Measurements from ENCODE around the gene WNT6.

The WNT6 gene

GRCh38 chr2:218872645-218873358 is 13.2 kb downstream of the WNT6 start:
- FAIRE-seq: no peak
- TF ChIP-seq PAX5 (IDR thresholded peaks at IDR 0.05; ENCODE audit: insufficient read depth, low read length, severe bottlenecking) (no peak), POLR2A (IDR thresholded peaks at IDR 0.05; ENCODE audit: low read depth, low read length) (no peak), SPI1 (IDR thresholded peaks at IDR 0.05; ENCODE audit: low read depth, low read length) (no peak)
- no peak for DNase-seq (ENCODE audit: insufficient read length, low spot score)

GRCh38 chr2:218873359-218874194 is 14.0 kb downstream of the WNT6 start:
- TF ChIP-seq SPI1 (IDR thresholded peaks at IDR 0.05; ENCODE audit: low read depth, low read length) (no peak), PAX5 (IDR thresholded peaks at IDR 0.05; ENCODE audit: insufficient read depth, low read length, severe bottlenecking) (no peak), TAF1 (IDR thresholded peaks at IDR 0.05; ENCODE audit: low read depth, low read length) (no peak), POLR2AphosphoS5 (IDR thresholded peaks at IDR 0.05; ENCODE audit: low read depth, low read length) (no peak), POLR2A (IDR thresholded peaks at IDR 0.05; ENCODE audit: low read depth, low read length) (no peak), POU2F2 (IDR thresholded peaks at IDR 0.05; ENCODE audit: low read depth, low read length) (no peak)
- DNase-seq (ENCODE audit: insufficient read length, low spot score) (no peak), FAIRE-seq (peak; percentile 70)

- no peak for FAIRE-seq
- TF ChIP-seq SPI1 (IDR thresholded peaks at IDR 0.05; ENCODE audit: low read depth, low read length): no peak
- no peak for TF ChIP-seq POLR2A (IDR thresholded peaks at IDR 0.05; ENCODE audit: low read depth, low read length)
- no peak for TF ChIP-seq PAX5 (IDR thresholded peaks at IDR 0.05; ENCODE audit: insufficient read depth, low read length, severe bottlenecking)
- no peak for TF ChIP-seq TAF1 (IDR thresholded peaks at IDR 0.05; ENCODE audit: low read depth, low read length)
- DNase-seq (ENCODE audit: insufficient read length, low spot score): no peak
These were observed 16.2 kb downstream of the WNT6 start for GRCh38 chr2:218875692-218876246.

- TF ChIP-seq SPI1 (IDR thresholded peaks at IDR 0.05; ENCODE audit: low read depth, low read length): no peak
- no peak for TF ChIP-seq POLR2AphosphoS5 (IDR thresholded peaks at IDR 0.05; ENCODE audit: low read depth, low read length)
- TF ChIP-seq PAX5 (IDR thresholded peaks at IDR 0.05; ENCODE audit: insufficient read depth, low read length, severe bottlenecking): no peak
- FAIRE-seq (peak; percentile 82), DNase-seq (ENCODE audit: insufficient read length, low spot score) (no peak)
These were observed 17.1 kb downstream of the WNT6 start for GRCh38 chr2:218876562-218877219.

- peak; percentile 70 for FAIRE-seq
- TF ChIP-seq SPI1 (IDR thresholded peaks at IDR 0.05; ENCODE audit: low read depth, low read length) (peak; percentile 5; the same call in 1 of the 2 replicates), POLR2AphosphoS5 (IDR thresholded peaks at IDR 0.05; ENCODE audit: low read depth, low read length) (no peak)
These were observed 17.7 kb downstream of the WNT6 start for GRCh38 chr2:218877331-218877730.

GRCh38 chr2:218877891-218878290 is 18.3 kb downstream of the WNT6 start:
- FAIRE-seq (no peak), DNase-seq (ENCODE audit: insufficient read length, low spot score) (no peak)
- TF ChIP-seq POU2F2 (IDR thresholded peaks at IDR 0.05; ENCODE audit: low read depth, low read length) (no peak), POLR2AphosphoS5 (IDR thresholded peaks at IDR 0.05; ENCODE audit: low read depth, low read length) (no peak)

More at GRCh38 chr2:218877331-218877730, 17.7 kb downstream of the WNT6 start:
- DNase-seq (ENCODE audit: insufficient read length, low spot score): no peak

- TF ChIP-seq SPI1 (IDR thresholded peaks at IDR 0.05; ENCODE audit: low read depth, low read length): no peak
- TF ChIP-seq TAF1 (IDR thresholded peaks at IDR 0.05; ENCODE audit: low read depth, low read length): no peak
- TF ChIP-seq POLR2AphosphoS5 (IDR thresholded peaks at IDR 0.05; ENCODE audit: low read depth, low read length): no peak
- TF ChIP-seq POU2F2 (IDR thresholded peaks at IDR 0.05; ENCODE audit: low read depth, low read length): no peak
- no peak for TF ChIP-seq PAX5 (IDR thresholded peaks at IDR 0.05; ENCODE audit: insufficient read depth, low read length, severe bottlenecking)
- TF ChIP-seq POLR2A (IDR thresholded peaks at IDR 0.05; ENCODE audit: low read depth, low read length): no peak
- no peak for FAIRE-seq
- no peak for DNase-seq (ENCODE audit: insufficient read length, low spot score)
These were observed 18.9 kb downstream of the WNT6 start for GRCh38 chr2:218878486-218878885.

- DNase-seq (ENCODE audit: insufficient read length, low spot score): no peak
- no peak for TF ChIP-seq POLR2AphosphoS5 (IDR thresholded peaks at IDR 0.05; ENCODE audit: low read depth, low read length)
- TF ChIP-seq SPI1 (IDR thresholded peaks at IDR 0.05; ENCODE audit: low read depth, low read length): no peak
- TF ChIP-seq PAX5 (IDR thresholded peaks at IDR 0.05; ENCODE audit: insufficient read depth, low read length, severe bottlenecking): no peak
- no peak for TF ChIP-seq TAF1 (IDR thresholded peaks at IDR 0.05; ENCODE audit: low read depth, low read length)
- no peak for TF ChIP-seq POU2F2 (IDR thresholded peaks at IDR 0.05; ENCODE audit: low read depth, low read length)
- TF ChIP-seq POLR2A (IDR thresholded peaks at IDR 0.05; ENCODE audit: low read depth, low read length): no peak
- peak; percentile 9 for FAIRE-seq
These were observed 19.5 kb downstream of the WNT6 start for GRCh38 chr2:218878926-218879761.

- no peak for DNase-seq (ENCODE audit: insufficient read length, low spot score)
- FAIRE-seq: no peak
- TF ChIP-seq POLR2A (IDR thresholded peaks at IDR 0.05; ENCODE audit: low read depth, low read length) (no peak), POLR2AphosphoS5 (IDR thresholded peaks at IDR 0.05; ENCODE audit: low read depth, low read length) (no peak), SPI1 (IDR thresholded peaks at IDR 0.05; ENCODE audit: low read depth, low read length) (no peak), TAF1 (IDR thresholded peaks at IDR 0.05; ENCODE audit: low read depth, low read length) (no peak), PAX5 (IDR thresholded peaks at IDR 0.05; ENCODE audit: insufficient read depth, low read length, severe bottlenecking) (no peak), POU2F2 (IDR thresholded peaks at IDR 0.05; ENCODE audit: low read depth, low read length) (no peak)
These were observed 20.1 kb downstream of the WNT6 start for GRCh38 chr2:218879776-218880101.
